Activated CD8-positive, alpha-beta memory T cell treated with anti-CD3 and anti-CD28 coated beads, Interleukin-2, amount 50 U/mL, for 24 hours (primary cell): ENCODE measurements around the gene NXT1.
"Not testable (repeated sequence)": the region's sequence is repeated elsewhere in the genome, so short reads cannot be mapped to it uniquely, and the experiment has no call there.

Experiments used
- DNase-seq: peaks from one replicate; pipeline ENCODE4 v3.0.0-alpha.2; 2020; ENCODE audit errors: extremely low read depth

The NXT1 gene

DNA sequence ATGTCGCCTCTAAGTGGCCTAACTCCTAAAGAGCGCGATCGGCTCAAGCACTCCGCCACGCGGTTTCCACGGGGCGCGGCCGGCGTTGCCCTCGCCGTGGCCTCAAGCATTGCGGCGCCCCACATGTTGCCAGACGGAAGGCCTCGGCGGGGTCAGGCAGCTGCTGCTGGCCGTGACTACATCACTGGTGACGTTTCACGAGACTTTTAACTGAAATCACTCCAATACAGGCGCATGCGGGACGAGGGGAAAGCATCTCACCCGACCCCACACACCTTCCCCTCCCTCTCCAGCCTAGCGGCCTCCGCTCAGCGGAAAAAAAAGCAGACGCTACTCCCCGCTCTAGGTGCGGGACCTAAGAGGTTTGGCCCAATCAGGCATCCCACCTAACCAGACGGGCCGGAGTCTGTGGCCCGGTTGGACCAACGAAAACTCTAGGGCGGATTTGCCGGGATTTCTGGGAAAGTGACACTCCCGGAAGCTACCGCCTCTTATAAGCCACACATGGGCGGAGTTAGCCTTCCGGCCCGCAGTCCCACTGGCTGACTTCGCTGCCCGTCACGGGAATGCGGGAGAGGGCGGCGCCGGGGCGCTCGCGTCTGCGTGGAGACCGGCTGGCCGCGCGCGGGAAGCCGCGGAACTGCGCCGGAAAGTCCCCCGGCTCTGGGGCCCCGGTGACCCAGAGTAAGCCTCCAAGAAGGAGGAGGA is at the start of gene NXT1:
Gene NXT1 (plus strand): TSS at position 596 of the 708 bp plus-strand sequence. CDS start 3,251 bp downstream, outside the sequence.
- peak; percentile 89 for DNase-seq

DNA sequence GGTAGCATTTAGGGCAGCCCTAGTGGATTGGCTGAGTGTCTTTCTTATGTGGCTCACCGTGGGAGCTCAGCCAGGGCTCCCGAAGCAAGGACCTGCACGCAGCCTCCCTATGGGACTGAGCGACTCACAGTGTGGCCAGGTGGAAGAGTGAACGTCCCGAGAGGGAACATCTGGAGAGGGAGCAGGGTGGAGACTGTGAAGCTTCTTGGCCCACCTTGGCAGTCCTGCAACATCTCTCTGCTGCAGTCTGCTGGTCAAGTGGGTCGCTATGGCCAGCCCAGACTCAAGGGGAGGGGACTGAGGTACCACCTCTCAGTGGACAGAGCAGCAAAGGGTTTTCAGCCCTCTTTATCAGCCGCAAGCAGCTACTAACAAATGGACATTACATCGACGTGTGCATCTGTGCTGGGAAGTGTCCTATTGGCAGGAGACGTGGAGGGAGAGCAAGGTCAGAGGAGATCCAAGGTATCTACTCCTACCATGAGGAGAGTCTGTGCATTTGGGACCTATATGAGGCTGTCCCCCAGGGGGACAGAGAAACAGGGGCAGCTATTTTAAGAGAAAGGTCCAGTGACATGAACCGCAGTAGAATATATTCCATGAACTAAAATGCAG is 49.0 kb upstream of the NXT1 start:
- no peak for DNase-seq

DNA sequence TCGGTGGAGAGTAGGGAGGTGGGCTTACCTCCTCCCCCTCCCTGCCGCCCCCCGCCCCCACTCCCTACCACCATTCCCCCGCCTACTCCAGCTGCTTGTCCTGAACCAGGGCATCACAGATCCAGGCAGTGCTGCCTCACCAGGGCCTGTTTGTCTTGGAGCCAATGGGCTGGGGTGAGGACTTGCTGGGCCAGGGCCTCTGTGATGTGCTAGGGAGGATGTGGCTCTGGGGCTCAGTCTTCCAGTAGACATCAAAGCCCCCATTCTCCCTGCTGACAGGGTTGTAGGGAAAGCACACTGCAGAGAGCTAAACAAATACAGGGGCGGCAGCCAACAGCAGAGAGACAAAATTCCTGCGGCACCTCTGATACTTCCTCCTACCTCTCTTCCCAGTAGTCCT is 48.2 kb upstream of the NXT1 start:
- no peak for DNase-seq

DNA sequence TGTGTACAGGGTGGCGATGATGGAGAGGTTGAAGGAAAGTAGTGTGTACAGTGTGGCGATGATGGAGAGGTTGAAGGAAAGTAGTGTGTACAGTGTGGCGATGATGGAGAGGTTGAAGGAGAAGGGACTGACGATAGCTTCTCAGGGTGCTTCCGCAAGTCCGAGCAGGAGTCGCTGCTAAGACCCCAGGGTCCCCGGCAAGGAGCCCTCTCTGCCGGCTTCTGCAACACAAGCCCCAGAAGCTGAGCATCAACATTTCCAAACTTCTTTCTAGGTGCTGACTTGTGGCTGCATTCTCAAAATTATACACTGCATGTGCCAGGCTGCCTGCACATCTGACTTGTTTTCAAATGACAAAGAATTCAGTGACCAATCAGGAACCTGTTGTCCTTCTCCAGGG is 47.8 kb upstream of the NXT1 start:
- no peak for DNase-seq

DNA sequence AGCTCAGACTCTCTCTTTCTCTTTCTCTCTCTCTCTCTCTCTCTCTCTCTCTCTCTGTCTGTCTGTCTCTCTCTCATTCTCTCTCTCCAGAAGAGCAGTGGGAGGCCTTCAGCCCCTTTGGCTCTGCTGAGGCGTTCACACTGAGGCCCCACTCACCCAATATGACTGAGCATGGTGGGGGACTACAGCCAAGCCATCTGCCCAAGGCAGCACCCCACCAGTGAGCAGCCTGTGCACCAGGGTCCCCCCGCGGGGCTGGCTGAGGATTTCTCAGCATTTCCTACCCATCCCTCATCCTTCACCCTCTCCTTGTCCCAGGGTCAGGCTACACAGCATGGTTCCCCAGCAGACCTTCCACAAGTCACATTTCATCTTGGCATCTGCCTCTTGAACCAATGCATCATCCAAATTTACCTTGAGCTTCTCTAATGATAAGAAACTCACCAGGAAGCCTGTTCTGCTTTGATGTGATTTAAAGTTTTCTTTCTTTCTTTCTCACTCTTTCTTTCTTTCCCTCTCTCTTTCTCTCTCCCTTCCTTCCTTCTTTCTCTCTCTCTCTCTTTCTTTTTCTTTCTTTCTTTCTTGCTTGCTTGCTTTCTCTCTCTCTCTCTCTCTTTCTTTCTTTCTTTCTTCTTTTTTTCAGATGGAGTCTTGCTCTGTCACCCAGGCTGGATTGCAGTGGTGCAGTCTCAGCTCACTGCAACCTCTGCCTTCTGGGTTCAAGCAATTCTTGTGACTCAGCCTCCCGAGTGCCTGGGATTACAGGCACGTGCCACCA is 47.1 kb upstream of the NXT1 start:
- no peak for DNase-seq

DNA sequence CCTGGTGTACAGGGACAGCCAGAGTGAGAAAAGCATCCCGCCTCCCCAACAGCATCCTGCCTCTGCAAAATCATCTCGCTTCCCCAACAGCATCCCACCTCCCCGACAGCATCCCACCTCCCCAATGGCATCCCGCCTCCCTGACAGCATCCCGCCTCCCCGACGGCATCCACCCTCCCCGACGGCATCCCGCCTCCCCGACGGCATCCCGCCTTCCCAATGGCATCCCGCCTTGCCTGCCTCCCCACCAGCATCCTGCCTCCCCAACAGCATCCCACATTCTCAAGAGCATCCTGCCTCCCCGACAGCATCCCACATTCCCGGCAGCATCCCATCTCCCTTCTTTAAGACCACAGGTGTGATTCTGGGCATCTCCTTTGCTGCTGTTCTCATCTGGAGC is 46.0 kb upstream of the NXT1 start:
- DNase-seq: no peak

DNA sequence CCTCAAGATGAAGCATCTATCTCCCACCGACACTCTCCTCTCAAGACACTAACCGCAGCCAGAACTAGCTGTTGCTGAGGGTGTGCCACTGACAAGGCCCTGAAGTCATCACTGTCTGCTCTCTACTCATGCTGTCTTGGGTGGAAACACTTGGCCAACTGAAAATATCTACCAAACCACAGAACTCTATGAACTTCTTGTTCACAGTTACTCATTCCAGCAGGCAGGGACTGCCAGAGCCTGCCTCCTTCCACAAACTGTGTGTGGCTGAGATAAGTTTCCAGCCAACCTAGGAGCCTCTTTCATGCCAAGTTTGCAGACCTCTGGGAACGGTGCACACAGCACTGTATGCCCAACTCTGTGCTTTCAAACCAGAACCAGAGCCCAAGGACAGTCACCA is 45.5 kb upstream of the NXT1 start:
- no peak for DNase-seq

DNA sequence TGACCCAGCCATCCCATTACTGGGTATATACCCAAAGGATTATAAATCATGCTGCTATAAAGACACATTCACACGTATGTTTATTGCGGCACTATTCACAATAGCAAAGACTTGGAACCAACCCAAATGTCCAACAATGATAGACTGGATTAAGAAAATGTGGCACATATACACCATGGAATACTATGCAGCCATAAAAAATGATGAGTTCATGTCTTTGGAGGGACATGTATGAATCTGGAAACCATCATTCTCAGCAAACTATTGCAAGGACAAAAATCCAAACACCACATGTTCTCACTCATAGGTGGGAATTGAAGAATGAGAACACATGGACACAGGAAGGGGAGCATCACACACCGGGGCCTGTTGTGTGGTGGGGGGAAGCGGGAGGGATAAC is 43.2 kb upstream of the NXT1 start:
- DNase-seq: not testable (repeated sequence)

DNA sequence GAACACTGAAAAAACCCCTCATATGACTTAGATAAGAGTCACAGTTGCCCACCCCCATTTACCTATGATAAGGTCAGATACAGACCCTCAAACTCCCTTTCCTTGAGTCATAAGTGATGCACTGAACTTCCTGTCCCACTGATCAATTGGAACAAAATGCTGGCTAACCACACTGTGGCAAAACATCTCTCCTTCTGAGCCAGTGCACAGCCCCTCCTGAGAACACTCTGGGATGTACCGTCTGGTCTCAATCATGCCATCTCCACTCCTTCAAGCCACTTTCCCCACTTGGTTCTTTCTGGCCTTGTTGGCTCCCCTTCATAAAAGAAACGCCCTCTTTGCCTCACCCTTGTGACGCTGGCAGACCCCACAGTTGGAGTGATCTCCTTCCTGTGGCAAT is 42.6 kb upstream of the NXT1 start:
- no peak for DNase-seq

DNA sequence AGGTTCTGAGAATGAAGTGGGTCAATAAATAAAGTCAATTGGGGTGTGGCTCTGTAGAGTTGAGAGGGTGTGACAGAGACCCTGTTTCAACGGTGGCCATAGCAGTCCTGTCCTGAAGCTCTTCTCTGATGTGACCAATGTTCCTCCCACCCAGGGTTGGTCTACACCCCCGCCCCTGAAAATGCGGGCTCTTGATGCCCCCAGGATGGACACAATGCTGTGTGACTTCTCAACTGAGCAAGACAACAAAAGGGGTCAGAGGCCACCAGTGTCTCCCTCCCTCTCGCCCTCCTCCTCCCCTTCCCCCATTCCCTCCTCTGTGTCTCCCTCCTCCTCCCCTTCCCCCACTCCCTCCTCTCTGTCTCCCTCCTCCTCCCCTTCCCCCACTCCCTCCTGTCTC is 41.7 kb upstream of the NXT1 start:
- DNase-seq: no peak

DNA sequence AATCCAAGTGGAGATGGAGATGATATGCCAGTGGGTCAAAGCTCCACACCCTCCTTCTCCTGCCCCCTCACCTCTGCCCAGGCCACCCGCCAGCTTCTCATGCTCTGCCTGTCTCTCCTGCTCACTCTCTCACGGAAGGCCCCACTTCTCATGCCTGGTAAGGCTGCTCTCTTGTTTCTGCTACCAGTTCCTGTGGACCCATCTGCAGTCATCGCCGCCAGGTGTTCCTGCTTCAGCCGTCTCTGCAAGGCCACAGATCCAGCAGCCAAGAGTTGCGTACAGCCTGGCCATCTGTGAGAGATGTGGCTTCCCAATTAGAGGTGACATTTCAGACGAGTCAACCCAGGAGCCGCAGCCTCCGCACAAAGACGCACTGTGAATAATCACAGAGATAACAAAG is 40.8 kb upstream of the NXT1 start:
- DNase-seq: no peak

DNA sequence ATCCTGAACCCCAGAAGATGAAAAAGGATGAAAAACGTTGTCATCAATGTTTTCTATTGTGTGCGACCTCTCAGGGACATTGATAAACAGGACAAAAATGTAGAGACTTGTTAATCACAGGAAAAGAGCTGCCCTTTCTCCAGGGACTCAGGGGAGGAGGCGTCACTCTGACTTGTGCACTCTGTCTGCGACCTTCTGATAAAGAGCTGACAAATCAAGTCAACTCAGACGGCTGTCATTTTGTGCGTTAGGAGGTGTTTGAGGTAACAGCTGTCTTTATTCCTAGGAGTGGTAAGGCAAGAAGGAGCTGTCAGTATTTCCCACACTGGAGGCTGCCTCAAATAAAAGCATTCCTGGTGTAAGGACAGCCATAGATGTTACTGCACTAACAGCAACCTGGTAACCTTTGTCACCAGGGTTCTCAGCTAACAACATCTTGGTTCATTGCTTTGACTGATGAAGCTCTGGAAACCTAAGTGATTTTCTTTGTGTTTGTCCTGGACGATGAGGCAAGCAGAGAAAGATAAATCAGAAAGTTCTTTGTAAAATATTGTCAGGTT is 38.6 kb upstream of the NXT1 start:
- no peak for DNase-seq

DNA sequence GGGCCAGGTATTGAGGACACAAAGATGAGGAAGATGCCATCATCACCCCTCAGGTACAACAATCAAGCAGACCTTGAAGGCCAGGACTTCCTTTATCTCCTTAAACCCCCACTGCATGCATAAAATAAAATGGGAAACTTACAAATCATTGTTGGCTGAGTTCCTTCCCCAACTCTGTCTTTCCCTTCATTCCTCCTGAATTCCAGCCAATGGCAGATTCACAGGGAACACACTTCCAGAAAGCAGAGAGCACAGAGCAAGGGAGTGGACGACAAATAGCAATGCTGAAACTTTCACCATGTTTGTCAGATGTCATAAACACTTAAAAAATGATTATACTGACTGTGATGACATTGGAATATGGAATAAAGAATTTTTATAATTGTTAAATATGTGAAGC is 37.3 kb upstream of the NXT1 start:
- no peak for DNase-seq

DNA sequence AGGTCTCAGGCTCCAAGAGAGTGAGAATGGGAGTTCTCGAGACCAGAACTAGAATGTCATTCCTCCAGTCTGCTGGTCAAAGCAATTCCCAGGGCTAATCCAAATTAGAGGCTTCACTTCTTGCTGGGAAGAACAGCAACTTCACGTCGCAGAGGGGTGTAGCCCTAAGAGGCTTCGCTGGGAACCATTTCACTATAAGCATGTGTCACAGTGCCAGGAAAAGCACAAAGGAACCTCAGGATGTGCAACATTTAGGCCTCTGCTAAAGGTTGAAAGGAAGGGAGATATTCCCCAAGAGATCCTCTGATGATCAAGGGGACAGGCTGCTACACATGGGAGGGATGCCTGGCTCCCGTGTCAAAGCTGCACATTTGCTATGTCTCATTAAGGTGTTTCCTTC is 35.9 kb upstream of the NXT1 start:
- DNase-seq: no peak

DNA sequence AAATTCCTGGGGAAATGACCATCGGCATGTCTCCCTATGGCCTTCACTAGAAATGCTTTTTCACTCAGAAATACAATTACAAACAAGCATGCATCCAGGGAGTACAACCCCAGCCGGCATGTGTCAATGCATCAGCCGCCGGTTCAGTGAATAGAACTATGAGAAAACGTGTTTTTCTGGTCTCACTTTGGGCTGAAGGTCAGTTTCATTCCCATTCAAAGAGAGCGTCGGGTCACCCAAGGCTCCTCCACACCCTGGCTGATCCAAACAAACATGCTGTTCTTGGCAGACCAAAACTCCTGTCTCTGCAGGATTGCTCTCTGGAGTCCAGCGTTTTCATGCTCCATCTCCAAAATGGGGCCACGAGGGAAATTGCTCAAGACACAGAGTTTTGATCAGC is 35.5 kb upstream of the NXT1 start:
- DNase-seq: no peak

DNA sequence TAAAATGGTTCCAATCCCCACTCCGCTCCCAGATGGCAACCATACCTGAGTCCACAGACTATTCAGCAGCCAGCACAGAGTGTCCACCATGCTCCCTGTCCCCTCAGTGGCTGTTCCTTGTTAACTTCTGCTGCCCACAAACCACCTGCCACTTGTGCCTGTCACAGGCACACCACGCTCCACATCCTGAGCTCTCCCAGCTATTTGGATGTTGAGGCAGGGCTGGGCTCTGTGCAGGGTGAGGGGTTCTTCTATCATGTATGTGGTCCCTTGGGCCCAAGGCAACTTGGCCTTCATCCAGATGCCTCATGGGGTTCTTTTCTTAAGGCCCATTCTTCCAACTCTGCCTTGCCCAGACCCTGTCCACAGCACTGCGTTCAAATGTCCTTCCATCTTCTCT is 34.0 kb upstream of the NXT1 start:
- no peak for DNase-seq

DNA sequence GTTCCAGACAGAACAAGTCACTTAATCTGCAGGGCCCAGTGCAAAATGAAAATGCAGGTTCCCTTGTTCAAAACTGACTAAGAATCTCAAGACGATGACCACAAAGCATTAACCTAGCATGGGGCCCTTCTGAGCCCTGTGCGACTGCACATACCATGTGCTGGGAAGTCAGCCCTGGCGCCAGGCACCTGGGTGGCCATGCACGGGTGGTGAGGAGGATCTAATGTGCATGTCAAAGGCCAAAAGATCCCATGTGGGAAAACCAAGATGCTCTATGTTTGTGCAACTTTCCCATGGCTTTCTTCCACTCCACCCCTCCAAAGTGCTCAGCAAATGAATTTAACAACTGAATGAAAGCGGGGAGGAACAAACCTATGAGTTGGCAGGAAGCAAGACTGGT is 33.5 kb upstream of the NXT1 start:
- no peak for DNase-seq

DNA sequence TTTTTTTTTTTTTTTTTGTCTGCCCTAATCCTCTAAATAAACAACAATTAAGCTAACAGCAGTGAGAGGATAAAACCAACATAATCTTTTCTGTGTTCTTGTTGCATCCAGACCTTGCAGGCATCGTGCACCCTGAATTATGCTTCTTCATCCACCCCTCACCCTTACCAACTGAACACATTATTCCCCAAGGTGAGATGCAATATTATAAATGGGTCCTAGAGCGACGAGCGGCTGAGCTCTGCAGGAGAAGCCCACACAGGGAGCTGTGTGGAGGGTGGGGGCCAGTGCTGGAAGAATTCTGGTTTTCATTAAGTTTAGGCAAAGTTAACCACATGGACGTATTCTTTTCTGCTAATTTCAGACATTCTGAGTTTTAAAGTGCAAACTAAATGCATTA is 32.2 kb upstream of the NXT1 start:
- no peak for DNase-seq

DNA sequence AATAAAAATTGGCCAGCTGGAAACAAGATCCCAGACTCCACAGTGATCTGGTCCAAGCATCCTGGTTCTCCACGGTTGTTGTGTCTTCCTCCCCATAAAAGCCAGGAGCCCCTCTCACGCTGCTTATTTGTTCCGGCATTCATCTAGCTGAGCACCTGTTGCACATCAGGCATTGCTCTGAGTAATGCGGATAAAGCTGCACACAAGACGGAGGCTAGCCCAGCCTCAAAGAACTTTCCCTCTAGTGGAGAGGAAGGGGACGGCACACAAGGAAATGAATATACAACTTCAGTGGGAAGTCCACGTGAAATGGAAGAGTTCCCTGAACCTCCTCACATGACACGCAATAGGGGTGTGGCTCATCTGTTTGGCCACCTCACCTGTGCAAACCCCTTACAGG is 30.3 kb upstream of the NXT1 start:
- no peak for DNase-seq

DNA sequence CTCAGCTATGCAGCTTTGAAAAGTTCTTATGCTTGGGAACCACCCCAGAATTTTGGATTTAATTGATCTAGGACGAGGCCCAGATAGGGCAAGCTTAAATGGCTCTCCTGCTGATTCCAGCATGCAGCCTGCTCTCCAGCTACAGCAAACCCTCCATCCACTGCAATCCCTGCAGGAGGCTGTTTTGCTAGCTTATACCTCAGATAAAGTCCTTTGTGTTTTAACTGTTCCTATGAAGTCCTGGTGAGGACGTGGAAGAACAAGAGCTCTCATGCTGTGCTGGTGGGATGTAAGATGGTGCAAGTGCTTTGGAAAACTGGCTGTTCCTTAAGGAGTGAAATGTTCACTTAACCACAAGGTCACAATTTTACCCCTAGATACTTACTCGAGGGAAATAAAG is 25.5 kb upstream of the NXT1 start:
- no peak for DNase-seq

DNA sequence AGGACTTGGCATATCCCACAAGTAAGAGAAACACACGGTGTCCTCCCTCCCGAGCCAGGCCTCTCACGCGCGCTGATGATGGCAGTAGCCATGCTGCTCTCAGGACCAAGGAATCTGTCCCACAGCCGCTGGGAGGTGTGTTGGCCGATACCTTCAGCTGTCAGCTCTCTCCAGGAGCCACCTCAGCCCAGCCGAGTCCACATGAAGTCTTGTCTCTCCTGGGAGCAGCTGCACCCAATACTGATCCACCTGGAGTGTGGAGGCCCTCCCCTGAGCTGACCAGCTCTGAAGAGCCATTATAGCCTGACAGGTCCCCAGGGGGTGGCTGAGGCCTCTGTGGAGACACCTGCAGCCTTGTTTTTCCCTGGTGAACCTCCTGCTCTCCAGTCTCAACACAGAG is 23.8 kb upstream of the NXT1 start:
- no peak for DNase-seq

DNA sequence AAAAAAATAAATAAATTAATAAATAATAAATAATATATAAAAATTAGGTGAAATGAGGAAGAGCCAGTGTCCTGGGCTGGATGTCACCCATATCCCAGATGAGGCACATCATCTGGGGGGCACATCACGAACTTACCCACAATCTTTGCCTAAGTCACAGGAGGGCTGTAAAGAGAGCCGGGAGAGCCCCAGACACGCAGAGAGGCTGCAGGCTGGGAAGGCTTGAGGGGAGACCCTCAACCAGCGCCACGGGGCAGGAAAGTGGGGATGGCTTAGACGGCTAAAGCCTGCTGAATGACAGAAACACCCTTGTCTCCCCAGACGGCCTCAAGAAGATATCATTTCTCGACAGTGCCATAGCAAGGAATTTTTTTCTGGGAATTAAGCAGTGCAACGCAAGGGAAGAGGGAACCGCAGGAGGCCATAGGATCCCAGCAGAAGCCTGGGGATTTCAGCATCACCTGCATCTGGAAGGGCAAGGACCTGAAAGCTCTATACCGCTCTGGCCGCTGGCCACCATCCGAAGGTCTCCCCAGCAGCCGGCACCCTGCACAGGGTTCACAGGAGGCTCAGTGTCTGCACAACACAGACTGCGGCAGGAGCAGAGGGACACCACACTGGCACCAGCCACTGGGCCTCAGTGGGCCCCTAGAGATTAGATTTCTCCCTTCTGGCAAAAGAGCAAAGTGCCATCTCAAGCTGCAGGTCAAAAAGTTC is 22.8 kb upstream of the NXT1 start:
- no peak for DNase-seq
